Measurements from ENCODE around the gene NAAA.
"Not testable (repeated sequence)": the region's sequence is repeated elsewhere in the genome, so short reads cannot be mapped to it uniquely, and the experiment has no call there.

The NAAA gene

GRCh38 chr4:75948822-75949444, 8.1 kb upstream of the NAAA start:
- H3K4me3 ChIP-seq (ENCODE audit: low read length), result no peak overlapping the region
- H3K36me3 ChIP-seq (ENCODE audit: control insufficient read depth, insufficient read depth, low read length), result peaks cover 9% of the 10 kb centered on the region
- H3K27me3 ChIP-seq (ENCODE audit: control insufficient read depth, insufficient read depth, low read length), result no peaks in the 10 kb centered on the region
- H3K27ac ChIP-seq (ENCODE audit: low read depth, low read length), result no peak overlapping the region
- no peaks in the 10 kb centered on the region for H3K4me1 ChIP-seq (ENCODE audit: control insufficient read depth, insufficient read depth, low read length)
- H3K9ac ChIP-seq (ENCODE audit: low read length), result no peak overlapping the region

DNA sequence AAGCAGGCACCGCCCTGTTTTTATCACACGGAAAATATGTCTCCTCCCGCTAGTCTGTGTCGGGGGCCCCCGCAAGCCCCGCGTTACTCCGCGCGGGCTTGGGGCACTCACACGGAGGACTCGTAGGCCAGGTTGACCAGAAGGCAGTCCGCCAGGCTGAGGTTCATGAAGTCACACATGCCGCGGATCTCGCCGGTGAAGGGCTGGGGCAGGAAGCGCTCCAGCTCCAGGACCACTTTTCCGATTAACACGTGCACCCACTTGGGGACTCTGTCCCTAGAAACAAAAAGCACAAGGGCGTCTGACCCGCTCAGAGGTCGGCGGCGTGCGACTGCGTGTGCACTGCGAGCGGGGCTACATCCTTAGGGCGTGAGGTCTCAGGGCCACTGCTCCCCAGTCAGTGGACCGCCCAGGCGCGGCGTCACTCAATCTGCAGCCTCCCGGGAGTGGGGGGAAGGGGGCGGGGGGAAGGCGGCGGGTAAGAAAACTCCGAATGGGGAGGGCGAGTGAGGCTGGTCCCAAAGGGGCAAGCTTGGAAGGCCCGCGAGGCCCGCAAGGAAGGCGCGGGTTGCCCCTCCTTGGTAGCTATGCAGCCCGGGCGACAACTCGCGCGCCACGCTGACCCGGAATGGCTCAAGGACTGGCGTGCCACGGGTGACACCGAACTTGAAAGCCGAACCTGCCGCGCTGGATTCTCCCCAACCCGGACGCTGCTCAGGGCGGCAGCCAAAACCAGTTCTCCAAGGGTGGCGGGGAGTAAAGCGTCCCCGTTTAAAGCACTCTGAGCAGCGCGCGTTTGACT, 722 bp downstream of the NAAA start:
- H3K27me3 ChIP-seq (ENCODE audit: control insufficient read depth, insufficient read depth, low read length), result no peaks in the 10 kb centered on the region
- peak overlapping the region; percentile 59 for H3K27ac ChIP-seq (ENCODE audit: low read depth, low read length)
- H3K4me1 ChIP-seq (ENCODE audit: control insufficient read depth, insufficient read depth, low read length), result no peaks in the 10 kb centered on the region
- H3K9ac ChIP-seq (ENCODE audit: low read length), result peak overlapping the region; percentile 73
- peaks cover 4% of the 10 kb centered on the region for H3K36me3 ChIP-seq (ENCODE audit: control insufficient read depth, insufficient read depth, low read length)
- peak overlapping the region; percentile 91 for H3K4me3 ChIP-seq (ENCODE audit: low read length)

DNA sequence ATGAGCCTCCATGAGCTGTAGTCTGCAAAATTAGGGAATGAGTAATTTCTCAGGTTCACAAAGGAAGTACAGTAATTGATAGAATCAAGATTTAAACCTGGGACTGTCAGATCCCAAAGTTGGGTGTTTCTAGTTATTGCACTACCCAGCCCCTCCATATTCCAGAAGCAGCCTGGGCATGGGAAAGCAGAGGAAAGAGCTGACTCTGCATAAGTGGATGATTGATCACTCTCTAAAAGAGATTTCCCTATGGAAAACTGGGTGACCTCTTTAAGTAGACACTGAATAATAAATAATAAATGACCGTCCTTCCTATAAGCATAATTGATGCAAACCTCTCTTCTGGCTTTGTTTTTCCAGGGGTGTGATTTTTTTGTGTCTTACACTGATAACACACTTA, 5.2 kb downstream of the NAAA start:
- peaks cover 4% of the 10 kb centered on the region for H3K36me3 ChIP-seq (ENCODE audit: control insufficient read depth, insufficient read depth, low read length)
- no peak overlapping the region for H3K27ac ChIP-seq (ENCODE audit: low read depth, low read length)
- no peak overlapping the region for H3K9ac ChIP-seq (ENCODE audit: low read length)
- H3K4me3 ChIP-seq (ENCODE audit: low read length), result no peak overlapping the region
- H3K4me1 ChIP-seq (ENCODE audit: control insufficient read depth, insufficient read depth, low read length), result no peaks in the 10 kb centered on the region
- no peaks in the 10 kb centered on the region for H3K27me3 ChIP-seq (ENCODE audit: control insufficient read depth, insufficient read depth, low read length)

DNA sequence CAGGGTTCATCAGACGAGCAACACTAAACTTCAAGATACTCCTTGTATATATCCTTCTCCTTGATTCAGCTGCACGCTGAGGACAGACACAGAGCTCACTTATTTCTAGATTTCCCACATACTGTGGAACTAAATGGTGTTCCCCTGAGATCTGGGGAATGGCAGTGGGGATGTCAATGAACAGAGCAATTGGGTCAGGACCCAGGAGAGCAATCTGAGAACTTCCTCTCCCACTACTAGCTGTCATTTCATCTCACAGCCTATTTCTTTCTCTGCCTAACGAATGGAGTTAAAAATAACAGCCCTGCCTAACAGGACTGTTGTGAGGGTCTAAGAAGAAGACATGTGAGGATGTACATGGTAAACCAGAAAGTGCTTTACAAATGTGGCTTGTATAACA, 10.7 kb downstream of the NAAA start:
- Histone ChIP-seq H3K4me3 (ENCODE audit: low read length) (no peak overlapping the region), H3K9ac (ENCODE audit: low read length) (no peak overlapping the region), H3K36me3 (ENCODE audit: control insufficient read depth, insufficient read depth, low read length) (peaks cover 6% of the 10 kb centered on the region), H3K27ac (ENCODE audit: low read depth, low read length) (no peak overlapping the region), H3K27me3 (ENCODE audit: control insufficient read depth, insufficient read depth, low read length) (no peaks in the 10 kb centered on the region), H3K4me1 (ENCODE audit: control insufficient read depth, insufficient read depth, low read length) (no peaks in the 10 kb centered on the region)

GRCh38 chr4:75924916-75925315, 15.9 kb downstream of the NAAA start:
- H3K9ac ChIP-seq (ENCODE audit: low read length); H3K4me3 ChIP-seq (ENCODE audit: low read length); H3K27ac ChIP-seq (ENCODE audit: low read depth, low read length); H3K4me1 ChIP-seq (ENCODE audit: control insufficient read depth, insufficient read depth, low read length); H3K27me3 ChIP-seq (ENCODE audit: control insufficient read depth, insufficient read depth, low read length): not testable (repeated sequence)
- peaks cover 10% of the 10 kb centered on the region for H3K36me3 ChIP-seq (ENCODE audit: control insufficient read depth, insufficient read depth, low read length)

- Histone ChIP-seq H3K4me1 (ENCODE audit: control insufficient read depth, insufficient read depth, low read length) (no peaks in the 10 kb centered on the region), H3K27me3 (ENCODE audit: control insufficient read depth, insufficient read depth, low read length) (no peaks in the 10 kb centered on the region), H3K36me3 (ENCODE audit: control insufficient read depth, insufficient read depth, low read length) (peaks cover 10% of the 10 kb centered on the region), H3K4me3 (ENCODE audit: low read length) (no peak overlapping the region), H3K9ac (ENCODE audit: low read length) (no peak overlapping the region), H3K27ac (ENCODE audit: low read depth, low read length) (no peak overlapping the region)
Measured at GRCh38 chr4:75924309-75924827, 16.4 kb downstream of the NAAA start.

GRCh38 chr4:75922588-75922987, 18.2 kb downstream of the NAAA start:
- Histone ChIP-seq H3K36me3 (ENCODE audit: control insufficient read depth, insufficient read depth, low read length) (peaks cover 4% of the 10 kb centered on the region), H3K9ac (ENCODE audit: low read length) (no peak overlapping the region), H3K4me1 (ENCODE audit: control insufficient read depth, insufficient read depth, low read length) (no peaks in the 10 kb centered on the region), H3K4me3 (ENCODE audit: low read length) (no peak overlapping the region), H3K27me3 (ENCODE audit: control insufficient read depth, insufficient read depth, low read length) (no peaks in the 10 kb centered on the region), H3K27ac (ENCODE audit: low read depth, low read length) (no peak overlapping the region)

- H3K4me3 ChIP-seq (ENCODE audit: low read length), result no peak overlapping the region
- no peak overlapping the region for H3K9ac ChIP-seq (ENCODE audit: low read length)
- H3K27ac ChIP-seq (ENCODE audit: low read depth, low read length), result no peak overlapping the region
- no peaks in the 10 kb centered on the region for H3K27me3 ChIP-seq (ENCODE audit: control insufficient read depth, insufficient read depth, low read length)
- no peaks in the 10 kb centered on the region for H3K4me1 ChIP-seq (ENCODE audit: control insufficient read depth, insufficient read depth, low read length)
- H3K36me3 ChIP-seq (ENCODE audit: control insufficient read depth, insufficient read depth, low read length), result peaks cover 4% of the 10 kb centered on the region
Measured at GRCh38 chr4:75921910-75922309, 18.9 kb downstream of the NAAA start.

DNA sequence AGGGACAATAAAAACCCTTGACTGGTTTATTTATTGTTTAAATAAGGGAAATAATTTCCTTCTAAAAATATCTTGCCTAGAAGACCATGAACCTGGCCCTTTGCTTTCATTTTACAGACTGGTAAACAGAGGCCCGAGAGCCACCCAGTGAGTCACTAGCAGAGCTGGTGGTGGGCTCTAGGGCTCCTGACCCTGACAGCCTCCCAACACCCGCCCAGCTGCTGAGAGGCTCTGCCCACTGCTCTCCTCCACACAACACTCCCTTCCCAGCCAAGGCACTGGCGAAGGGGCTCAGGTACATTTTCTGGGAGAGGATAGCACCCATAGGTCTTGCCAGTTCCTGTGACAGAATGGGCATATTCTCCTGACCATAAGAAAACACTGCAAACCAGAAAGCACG, 20.5 kb downstream of the NAAA start:
- Histone ChIP-seq H3K27ac (ENCODE audit: low read depth, low read length) (no peak overlapping the region), H3K4me3 (ENCODE audit: low read length) (no peak overlapping the region), H3K27me3 (ENCODE audit: control insufficient read depth, insufficient read depth, low read length) (no peaks in the 10 kb centered on the region), H3K4me1 (ENCODE audit: control insufficient read depth, insufficient read depth, low read length) (peaks cover 3% of the 10 kb centered on the region), H3K9ac (ENCODE audit: low read length) (no peak overlapping the region), H3K36me3 (ENCODE audit: control insufficient read depth, insufficient read depth, low read length) (peaks cover 5% of the 10 kb centered on the region)

DNA sequence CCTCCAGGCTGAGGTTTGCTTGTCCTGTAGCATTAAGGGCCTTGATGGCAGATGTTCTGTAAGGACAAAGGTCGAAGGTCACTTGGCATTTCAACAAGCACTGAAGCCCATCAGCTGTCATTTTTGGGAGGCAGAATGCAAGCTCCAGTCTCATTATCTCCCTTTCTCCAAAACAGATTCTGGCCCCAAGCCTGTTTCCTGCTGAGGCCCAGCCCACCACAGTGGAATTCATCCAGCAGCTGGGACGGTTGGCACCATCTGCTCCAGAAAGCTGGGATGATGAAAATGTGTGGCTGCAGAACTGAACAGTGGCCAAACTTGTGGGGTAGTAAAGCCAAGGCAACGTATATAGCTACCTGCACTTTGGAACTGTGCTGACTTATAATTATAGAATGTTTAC, 20.9 kb downstream of the NAAA start:
- H3K27ac ChIP-seq (ENCODE audit: low read depth, low read length), result no peak overlapping the region
- peaks cover 3% of the 10 kb centered on the region for H3K4me1 ChIP-seq (ENCODE audit: control insufficient read depth, insufficient read depth, low read length)
- H3K27me3 ChIP-seq (ENCODE audit: control insufficient read depth, insufficient read depth, low read length), result no peaks in the 10 kb centered on the region
- H3K4me3 ChIP-seq (ENCODE audit: low read length), result no peak overlapping the region
- H3K9ac ChIP-seq (ENCODE audit: low read length), result no peak overlapping the region
- peaks cover 6% of the 10 kb centered on the region for H3K36me3 ChIP-seq (ENCODE audit: control insufficient read depth, insufficient read depth, low read length)

DNA sequence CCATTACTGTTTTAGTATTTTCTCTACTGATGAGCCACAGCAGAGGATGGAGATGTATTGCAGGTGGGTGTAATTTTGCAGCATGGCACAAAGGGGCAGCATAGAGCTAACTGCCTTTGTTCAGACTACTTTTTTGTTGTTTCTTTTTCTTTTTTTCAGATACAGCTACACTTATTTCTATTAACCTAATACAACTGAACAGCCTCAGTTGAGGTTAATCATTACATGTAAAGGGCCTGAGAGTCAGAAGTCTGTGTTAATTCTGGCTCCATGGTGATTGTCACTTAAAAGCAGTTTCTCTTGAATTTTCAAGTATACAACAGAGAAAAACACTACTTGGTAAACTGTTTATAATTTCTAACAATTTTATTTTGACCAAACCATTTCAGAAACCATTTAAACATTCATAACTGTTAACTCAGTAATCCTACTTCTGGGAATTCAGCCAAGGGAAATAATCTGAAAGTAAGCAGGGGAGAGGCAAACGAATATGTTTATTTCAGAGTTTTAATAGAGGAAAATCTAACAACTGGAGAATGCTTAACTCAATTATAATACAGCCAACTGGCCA, 24.6 kb downstream of the NAAA start:
- no peak overlapping the region for H3K4me3 ChIP-seq (ENCODE audit: low read length)
- peaks cover 2% of the 10 kb centered on the region for H3K36me3 ChIP-seq (ENCODE audit: control insufficient read depth, insufficient read depth, low read length)
- H3K4me1 ChIP-seq (ENCODE audit: control insufficient read depth, insufficient read depth, low read length), result peaks cover 3% of the 10 kb centered on the region
- no peak overlapping the region for H3K9ac ChIP-seq (ENCODE audit: low read length)
- peak overlapping the region; percentile 14 for H3K27ac ChIP-seq (ENCODE audit: low read depth, low read length)
- H3K27me3 ChIP-seq (ENCODE audit: control insufficient read depth, insufficient read depth, low read length), result no peaks in the 10 kb centered on the region

GRCh38 chr4:75912968-75913367, 27.8 kb downstream of the NAAA start:
- no peak overlapping the region for H3K9ac ChIP-seq (ENCODE audit: low read length)
- no peak overlapping the region for H3K27ac ChIP-seq (ENCODE audit: low read depth, low read length)
- peaks cover 3% of the 10 kb centered on the region for H3K4me1 ChIP-seq (ENCODE audit: control insufficient read depth, insufficient read depth, low read length)
- no peaks in the 10 kb centered on the region for H3K27me3 ChIP-seq (ENCODE audit: control insufficient read depth, insufficient read depth, low read length)
- no peak overlapping the region for H3K4me3 ChIP-seq (ENCODE audit: low read length)
- peaks cover 2% of the 10 kb centered on the region for H3K36me3 ChIP-seq (ENCODE audit: control insufficient read depth, insufficient read depth, low read length)

All from rectal smooth muscle tissue (tissue), 1 donor.